ENCODE results near the gene PRKCH. TPM values are rescaled to one million over a fixed set of nuclear protein-coding genes. Genes with fewer than 3 reads are reported as not detected.

The PRKCH gene
- polyA plus RNA-seq, 1 donor from 2014 or later, result 2.0 TPM

- H2AFZ ChIP-seq (ENCODE audit: low read depth, low read length), result no peak overlapping the region
- H3K36me3 ChIP-seq (ENCODE audit: insufficient read depth, low read length), result no peaks in the 10 kb centered on the region
- H4K20me1 ChIP-seq (ENCODE audit: insufficient read depth), result no peaks in the 10 kb centered on the region
- no peak overlapping the region for H3K4me2 ChIP-seq (ENCODE audit: low read length)
- H3K9me2 ChIP-seq (ENCODE audit: insufficient read depth, low read length), result no peaks in the 10 kb centered on the region
- no peaks in the 10 kb centered on the region for H3K79me2 ChIP-seq (replicated peaks; ENCODE audit: insufficient read depth, low read length)
- H3K4me3 ChIP-seq (ENCODE audit: low read length), result no peak overlapping the region
- H3F3A ChIP-seq (ENCODE audit: insufficient read depth, low read length, poor library complexity, severe bottlenecking), result no peaks in the 10 kb centered on the region
- no peak overlapping the region for H3K9ac ChIP-seq (ENCODE audit: low read length)
- no peaks in the 10 kb centered on the region for H3K27me3 ChIP-seq (ENCODE audit: insufficient read depth, low read depth, low read length)
- no peak overlapping the region for H3K27ac ChIP-seq (ENCODE audit: low read length)
- peaks cover 8% of the 10 kb centered on the region for H3K9me3 ChIP-seq (ENCODE audit: low read length)
- TF ChIP-seq REST (IDR thresholded peaks at IDR 0.05; ENCODE audit: borderline replicate concordance) (no peak), CTCF (IDR thresholded peaks at IDR 0.05; ENCODE audit: poor library complexity, severe bottlenecking) (no peak), EP300 (conservative IDR thresholded peaks at IDR 0.05; ENCODE audit: poor library complexity, severe bottlenecking) (no peak), MXI1 (conservative IDR thresholded peaks at IDR 0.05; ENCODE audit: poor library complexity, severe bottlenecking) (no peak), TAF1 (IDR thresholded peaks at IDR 0.05; ENCODE audit: low read depth) (no peak)
These were observed 54.9 kb downstream of the PRKCH start for GRCh38 chr14:61376314-61376713.

GRCh38 chr14:61377749-61378148, 56.4 kb downstream of the PRKCH start:
- Histone ChIP-seq H3K27ac (ENCODE audit: low read length) (no peak overlapping the region), H3K9me2 (ENCODE audit: insufficient read depth, low read length) (no peaks in the 10 kb centered on the region), H2AFZ (ENCODE audit: low read depth, low read length) (no peak overlapping the region), H3F3A (ENCODE audit: insufficient read depth, low read length, poor library complexity, severe bottlenecking) (no peaks in the 10 kb centered on the region), H3K9me3 (ENCODE audit: low read length) (peaks cover 8% of the 10 kb centered on the region), H3K36me3 (ENCODE audit: insufficient read depth, low read length) (no peaks in the 10 kb centered on the region), H3K79me2 (replicated peaks; ENCODE audit: insufficient read depth, low read length) (no peaks in the 10 kb centered on the region), H3K4me2 (ENCODE audit: low read length) (no peak overlapping the region), H3K9ac (ENCODE audit: low read length) (no peak overlapping the region), H3K27me3 (ENCODE audit: insufficient read depth, low read depth, low read length) (no peaks in the 10 kb centered on the region), H4K20me1 (ENCODE audit: insufficient read depth) (no peaks in the 10 kb centered on the region), H3K4me3 (ENCODE audit: low read length) (no peak overlapping the region)
- TF ChIP-seq CTCF (IDR thresholded peaks at IDR 0.05; ENCODE audit: poor library complexity, severe bottlenecking), result no peak
- no peak for TF ChIP-seq EZH2 (IDR thresholded peaks at IDR 0.05; ENCODE audit: borderline replicate concordance, insufficient read depth, low read length, poor library complexity, severe bottlenecking)
- no peak for TF ChIP-seq REST (IDR thresholded peaks at IDR 0.05; ENCODE audit: borderline replicate concordance)
- TF ChIP-seq MXI1 (conservative IDR thresholded peaks at IDR 0.05; ENCODE audit: poor library complexity, severe bottlenecking), result no peak
- TF ChIP-seq POLR2AphosphoS5 (IDR thresholded peaks at IDR 0.05), result no peak
- no peak for TF ChIP-seq EP300 (conservative IDR thresholded peaks at IDR 0.05; ENCODE audit: poor library complexity, severe bottlenecking)
- TF ChIP-seq RAD21 (conservative IDR thresholded peaks at IDR 0.05), result no peak
- TF ChIP-seq SMC3 (conservative IDR thresholded peaks at IDR 0.05; ENCODE audit: poor library complexity), result no peak
- no peak for TF ChIP-seq TAF1 (IDR thresholded peaks at IDR 0.05; ENCODE audit: low read depth)
